ENCODE results near the gene GPR21.

Gene GPR21

DNA sequence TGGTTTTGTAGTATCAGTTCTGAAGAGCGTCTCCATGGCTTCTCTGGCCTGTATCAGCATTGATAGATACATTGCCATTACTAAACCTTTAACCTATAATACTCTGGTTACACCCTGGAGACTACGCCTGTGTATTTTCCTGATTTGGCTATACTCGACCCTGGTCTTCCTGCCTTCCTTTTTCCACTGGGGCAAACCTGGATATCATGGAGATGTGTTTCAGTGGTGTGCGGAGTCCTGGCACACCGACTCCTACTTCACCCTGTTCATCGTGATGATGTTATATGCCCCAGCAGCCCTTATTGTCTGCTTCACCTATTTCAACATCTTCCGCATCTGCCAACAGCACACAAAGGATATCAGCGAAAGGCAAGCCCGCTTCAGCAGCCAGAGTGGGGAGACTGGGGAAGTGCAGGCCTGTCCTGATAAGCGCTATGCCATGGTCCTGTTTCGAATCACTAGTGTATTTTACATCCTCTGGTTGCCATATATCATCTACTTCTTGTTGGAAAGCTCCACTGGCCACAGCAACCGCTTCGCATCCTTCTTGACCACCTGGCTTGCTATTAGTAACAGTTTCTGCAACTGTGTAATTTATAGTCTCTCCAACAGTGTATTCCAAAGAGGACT lies 1.5 kb downstream of the GPR21 start:
- DNase-seq = no peak

DNA sequence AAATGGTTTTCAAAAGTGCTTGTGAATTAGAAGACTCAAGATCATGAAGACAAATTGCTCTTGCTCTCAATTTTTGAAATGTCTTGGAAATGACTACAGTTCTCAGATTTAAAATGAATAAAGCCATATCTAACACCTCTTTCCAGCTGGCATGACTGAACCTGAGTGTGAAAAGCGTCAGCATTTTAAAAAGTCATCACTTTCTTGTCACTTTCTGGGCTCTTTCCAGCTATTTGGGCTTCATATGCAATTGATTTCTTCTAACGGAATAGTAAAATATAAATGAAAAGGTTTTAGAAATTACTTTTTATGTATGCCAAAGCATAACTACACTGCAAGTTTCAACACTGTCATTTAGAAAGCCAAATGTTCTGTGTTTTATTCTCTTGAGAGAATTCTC lies 2.3 kb downstream of the GPR21 start:
- no peak for DNase-seq

DNA sequence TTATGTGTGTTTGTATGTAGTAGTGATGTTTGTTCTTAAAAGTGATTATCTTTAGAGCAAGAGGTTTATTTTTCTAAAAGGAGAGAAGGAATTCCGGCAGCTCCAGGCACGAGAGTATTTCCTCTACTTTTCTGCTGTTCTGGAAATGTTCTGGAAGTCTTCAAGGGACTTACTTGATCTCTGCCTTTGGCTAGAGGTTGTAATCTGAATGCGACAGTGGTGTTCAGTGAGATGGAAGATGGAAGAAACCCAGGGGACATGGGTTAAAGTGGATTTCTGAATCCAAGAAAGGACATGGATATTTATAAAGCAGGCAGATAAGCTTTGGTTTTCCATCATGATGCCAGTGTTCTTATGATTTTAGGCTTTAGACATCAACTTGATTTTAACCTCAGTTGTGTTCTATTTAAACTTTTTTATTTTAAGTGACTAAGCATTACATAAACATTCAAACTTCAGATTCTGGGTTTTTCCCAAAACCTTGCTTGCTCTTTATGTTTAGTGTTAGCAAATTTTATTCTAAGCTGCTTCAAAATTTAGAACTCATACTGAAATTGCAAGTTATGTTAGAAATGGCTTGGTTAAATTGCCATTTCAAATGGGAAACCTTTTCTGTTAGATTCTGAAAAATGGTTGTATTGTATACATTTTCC lies 3.6 kb downstream of the GPR21 start:
- DNase-seq = no peak

DNA sequence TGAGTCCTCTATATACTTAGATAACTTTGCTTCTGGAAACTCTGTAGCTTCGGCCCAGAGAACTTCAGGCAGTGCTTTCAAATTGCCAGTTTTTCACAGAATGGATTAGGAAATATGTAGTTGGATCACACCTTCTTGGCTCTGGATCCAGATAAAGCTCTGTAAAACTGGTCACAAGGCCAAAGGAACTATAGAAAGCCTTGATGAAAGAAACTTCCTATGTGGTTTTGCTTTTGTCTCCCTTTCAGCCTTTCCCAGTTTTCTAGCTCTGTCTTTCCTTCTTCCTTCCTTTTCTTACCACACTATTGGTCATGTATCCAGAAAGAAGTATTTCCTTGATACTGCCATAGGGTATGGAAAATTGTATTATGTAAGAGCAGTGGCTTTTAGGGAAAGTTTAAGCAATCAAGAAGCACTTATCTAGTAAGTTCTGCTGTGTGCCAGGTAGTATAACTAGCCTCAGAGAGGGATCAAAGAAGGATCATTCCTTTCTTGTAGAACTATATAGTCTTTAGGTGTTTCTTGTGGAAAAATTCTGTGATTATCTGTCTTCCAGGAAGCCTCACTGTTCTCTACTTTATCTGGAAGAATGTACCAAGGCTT lies 6.3 kb downstream of the GPR21 start:
- DNase-seq = no peak

DNA sequence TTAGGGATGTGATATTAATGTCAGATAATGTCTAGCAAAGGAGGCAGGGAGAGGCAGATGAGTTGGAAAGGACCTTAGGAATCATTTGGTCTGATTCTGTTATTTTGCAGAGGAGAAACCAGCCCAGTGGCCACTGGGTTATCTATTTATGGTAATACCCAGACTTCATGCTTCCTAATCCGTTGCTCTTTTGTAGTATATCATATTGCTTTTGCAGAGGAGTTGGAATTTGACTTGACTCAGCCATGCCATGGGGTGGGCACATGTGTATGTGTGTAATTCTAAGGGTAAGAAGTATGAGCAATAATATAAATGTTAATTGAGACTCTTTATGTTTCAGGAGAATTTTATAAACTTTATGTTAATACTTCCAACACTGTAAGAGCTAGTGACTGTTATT lies 7.3 kb downstream of the GPR21 start:
- DNase-seq = no peak

DNA sequence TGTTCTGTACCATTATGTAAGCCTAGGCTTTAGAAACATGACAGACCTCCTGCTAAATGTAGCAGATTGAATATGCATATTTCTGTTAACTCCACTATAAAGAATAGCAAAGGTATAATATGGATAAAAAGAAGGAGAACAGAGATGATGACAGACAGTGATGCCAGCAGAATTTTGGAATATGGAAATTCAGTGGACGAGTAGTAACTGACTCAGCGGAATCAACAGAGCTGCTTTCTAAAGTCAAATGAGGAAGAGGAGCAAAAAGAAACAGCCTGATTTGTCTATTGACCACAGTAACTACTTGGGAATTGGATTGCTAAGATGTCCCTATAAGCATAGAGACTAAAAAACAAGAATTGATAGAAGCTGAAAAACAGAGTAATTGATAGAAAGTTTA lies 8.0 kb downstream of the GPR21 start:
- no peak for DNase-seq

DNA sequence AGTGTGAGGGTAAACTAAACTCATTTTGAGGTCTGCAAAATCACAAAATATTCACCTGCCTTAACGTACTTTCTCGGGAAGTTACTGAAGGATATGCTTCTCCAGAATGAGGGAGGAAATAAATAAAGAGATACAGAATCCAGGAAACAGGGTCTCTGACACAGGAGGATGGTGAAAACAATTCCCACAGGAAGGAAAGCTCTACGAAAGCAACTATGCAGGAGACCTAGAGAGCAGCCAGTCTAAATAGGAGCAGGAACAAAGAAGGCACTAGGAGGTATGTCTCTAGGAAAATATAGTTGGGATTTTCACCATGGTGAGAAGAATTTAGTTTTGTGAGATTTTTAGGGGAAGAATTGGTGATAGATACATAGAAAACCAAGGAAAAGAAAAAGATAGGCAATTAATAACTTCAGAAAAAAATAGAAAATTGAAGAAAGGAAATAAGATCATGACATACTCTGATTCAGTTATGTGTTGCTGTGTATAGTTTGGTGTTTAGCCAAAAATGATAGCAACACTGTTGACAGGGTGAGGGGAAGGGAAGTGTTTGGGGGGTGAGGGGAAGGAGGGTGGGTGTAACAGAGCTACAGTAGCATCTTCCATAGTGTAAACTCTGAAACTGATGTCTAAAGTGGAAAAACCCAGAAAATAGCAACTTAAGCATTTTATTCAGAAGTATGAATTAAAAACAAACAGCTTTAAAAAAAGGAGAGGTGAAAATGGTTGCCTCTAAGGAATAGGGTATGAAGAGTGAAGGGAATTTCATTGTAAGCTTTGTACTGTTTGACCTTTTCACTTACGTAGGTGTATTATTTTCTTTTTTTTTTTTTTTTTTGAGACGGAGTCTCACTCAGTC lies 9.8 kb downstream of the GPR21 start:
- DNase-seq = no peak

DNA sequence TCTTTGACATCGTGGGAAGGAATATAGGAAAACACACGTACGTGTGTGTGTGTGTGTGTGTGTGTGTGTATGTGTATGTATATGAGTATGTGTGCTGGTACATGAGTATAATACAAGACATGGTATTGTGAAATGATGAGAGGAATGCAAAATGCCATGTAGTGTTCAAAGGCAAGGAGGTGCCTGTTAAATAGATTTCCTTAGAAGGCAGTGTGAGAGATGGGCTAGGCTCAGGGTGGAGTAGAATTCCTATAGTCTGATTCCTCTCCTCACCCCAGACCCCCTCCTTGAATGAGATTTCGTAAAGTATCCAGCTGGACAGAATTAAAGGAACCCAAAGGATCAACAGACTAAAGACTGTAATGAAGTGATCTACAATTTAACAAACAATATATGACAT lies 11.1 kb downstream of the GPR21 start:
- no peak for DNase-seq

DNA sequence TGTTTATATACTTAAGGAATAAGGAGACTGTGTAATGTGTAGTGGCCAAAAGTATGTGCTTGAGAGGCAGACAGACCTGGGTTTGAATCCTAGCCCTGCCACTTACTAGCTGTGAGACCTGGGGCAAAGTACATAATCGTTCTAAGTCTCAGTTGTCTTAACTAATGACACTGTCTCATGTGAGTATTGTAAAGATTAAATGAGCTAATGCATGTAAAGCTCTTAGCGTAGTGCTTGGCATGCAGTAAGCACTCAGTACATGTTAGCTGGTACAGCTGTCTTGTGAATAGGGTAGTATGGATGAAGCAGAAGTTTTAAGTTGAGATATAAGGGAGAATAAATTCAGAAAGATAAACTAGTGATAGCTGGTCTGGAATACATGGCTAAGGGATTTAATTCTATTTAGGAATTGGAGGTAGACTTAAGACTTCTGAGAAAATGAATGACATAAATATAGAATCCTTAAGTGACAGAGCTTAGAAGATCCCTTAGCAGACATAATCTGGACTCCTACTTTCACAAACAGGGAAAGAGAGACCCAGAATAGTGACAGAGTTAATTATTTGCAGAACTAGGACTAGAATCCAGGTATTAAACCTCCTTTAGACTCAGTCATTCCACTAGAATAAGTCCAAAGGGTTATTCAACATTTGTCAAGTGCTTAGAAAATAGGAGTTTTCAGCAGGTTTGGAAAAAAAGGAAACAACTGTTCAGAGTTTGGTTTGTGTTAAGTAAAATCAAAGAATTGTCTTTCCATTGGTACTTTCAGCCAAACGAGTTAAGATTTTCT lies 13.1 kb downstream of the GPR21 start:
- DNase-seq = no peak

DNA sequence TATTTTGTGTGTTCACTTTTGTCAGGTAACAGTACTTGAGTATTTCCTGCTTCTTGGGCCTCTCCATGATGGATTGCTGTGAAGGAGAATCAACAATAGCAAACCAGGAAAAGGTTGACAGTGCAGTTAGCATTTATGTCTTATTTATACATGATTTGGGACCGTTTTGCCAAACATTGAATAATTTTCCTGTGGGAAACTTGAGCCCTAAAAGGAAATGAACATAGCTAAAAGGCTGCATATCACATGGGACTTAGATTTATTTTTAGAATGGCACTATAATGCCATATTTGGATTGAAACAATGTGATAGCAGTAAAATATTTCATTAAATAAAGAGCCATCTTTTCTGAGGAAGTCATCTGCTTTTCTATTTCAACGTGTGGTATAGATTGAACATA lies 15.3 kb downstream of the GPR21 start:
- DNase-seq = no peak

DNA sequence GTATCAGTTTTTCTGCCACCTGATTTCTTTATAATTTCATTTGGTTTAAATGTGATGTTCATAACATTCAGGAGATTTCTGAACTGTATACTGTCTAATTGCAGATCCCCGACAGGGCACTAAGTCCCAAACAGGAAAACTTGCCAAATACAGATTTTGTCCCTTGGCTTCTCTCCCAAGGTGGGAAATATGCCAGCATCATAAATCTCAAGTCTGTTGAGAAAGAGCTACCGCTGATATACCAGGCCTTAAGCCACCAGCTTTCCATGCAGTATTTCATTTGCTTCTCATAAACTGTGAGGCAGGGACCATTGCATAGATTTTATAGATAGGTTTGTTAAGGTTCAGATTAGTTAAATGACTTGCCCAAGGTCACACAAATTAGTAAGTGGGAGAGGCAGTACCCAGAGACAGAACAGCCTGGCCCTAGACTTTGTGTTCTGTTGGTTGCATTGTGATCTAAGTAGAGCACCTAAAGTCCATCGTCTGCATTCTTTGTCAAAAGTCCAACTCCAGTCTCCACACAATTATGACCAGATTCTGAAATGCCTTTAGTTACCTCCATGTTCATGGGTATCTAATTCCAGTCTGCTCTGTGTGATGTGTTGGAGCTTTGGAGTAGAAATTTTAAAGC lies 16.2 kb downstream of the GPR21 start:
- DNase-seq = no peak

DNA sequence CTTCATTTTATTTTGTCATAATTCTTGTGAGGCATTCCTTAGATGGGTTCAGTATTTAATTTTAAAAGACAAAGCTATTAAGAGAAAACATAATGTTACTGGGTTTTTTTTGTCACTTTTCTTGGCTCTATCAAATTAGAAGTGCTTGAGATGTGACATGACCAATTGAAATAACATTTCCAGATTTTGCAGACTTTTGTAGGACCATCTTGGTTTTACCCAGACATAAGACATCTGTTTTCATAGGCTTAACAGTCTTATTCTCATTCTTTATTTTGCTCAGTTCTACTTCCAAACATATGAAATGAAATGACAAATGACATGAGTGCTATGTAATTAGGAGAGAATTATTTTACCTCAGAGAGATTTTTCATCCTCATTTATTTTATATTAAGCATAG lies 19.6 kb downstream of the GPR21 start:
- DNase-seq = no peak

DNA sequence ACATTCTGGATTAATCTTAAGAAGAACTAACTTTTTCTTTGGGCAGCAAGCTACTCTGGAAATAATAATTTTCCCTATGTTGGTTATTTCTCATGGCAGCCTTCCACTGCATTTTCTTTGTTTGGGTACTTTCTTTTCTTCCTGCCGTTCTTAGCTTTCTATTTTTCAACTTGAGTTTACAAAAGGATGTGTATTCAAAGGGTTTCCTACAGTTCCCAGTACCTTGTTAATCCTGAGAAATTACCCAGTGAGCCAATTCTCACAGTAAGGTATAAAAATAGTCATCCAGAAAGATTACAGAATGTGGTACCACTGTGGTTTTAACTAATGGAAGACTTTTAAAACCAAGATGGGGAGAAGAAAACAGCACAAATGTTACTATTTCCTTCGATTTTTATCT lies 20.2 kb downstream of the GPR21 start:
- DNase-seq = no peak

DNA sequence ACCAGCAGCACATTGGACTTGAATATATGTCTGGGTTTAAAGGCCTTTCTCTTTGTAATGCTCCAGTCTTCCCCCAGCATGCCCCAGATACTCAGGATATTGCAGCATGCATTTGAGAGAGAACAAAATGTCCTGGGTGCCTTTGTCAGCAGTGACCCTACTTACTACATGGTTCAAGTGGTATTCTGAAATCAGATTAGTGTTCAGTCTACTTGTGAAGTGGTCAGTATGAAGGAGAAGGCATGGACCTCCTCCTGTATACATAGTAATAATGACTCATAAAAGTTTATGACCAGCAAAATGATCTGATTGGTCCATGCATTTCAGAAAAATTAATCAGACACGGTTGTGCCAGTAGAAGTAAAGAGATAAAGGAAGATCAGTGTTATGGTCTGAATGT lies 25.4 kb downstream of the GPR21 start:
- DNase-seq = no peak

DNA sequence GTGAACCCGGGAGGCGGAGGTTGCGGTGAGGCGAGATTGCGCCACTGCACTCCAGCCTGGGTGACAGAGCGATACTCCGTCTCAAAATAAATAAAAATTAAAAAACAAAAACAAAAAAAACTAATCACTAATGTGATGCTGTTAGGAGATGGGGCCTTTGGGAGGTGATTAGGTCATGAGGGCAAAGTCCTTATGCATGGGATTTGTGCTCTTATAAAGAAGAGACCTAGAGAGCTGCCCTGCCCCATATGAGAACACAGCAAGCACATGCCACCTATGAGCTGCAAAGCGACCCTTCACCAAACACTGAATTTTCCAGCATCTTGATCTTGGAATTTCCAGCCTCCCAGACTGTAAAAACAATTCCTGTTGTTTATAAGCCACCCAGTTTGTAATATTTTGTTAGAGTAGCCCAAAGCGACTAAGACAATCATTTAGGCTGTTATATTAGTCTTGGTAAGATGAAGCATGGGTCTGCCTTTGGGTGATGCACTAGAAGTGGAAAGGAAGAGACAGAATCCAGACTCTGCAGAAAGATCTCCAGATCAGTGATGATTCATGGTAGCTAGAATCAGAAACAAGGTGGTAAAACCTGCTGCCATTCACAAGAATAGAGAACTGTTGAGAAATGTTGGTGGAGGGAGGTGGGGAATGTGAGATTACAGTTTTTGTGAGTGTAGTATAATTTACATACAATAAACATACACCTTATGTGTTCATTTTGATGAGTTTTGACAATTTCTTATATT lies 26.2 kb downstream of the GPR21 start:
- DNase-seq = no peak

DNA sequence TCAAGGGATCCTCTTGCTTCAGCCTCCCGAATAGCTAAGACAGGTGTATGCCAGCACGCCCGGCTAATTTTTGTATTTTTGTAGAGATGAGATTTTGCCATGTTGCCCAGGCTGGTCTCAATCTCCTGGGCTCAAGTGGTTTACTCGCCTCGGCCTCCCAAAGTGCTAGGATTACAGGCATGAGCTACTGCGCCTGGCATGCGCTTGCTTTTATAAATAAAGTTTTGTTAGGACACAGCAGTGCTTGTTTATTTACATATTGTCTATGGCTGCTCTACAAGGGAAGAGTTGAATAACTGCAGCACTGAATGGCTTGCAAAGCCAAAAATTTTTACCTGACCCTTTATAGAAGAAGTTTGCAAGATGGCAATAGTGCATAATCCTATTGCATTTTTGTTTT lies 27.7 kb downstream of the GPR21 start:
- no peak for DNase-seq

DNA sequence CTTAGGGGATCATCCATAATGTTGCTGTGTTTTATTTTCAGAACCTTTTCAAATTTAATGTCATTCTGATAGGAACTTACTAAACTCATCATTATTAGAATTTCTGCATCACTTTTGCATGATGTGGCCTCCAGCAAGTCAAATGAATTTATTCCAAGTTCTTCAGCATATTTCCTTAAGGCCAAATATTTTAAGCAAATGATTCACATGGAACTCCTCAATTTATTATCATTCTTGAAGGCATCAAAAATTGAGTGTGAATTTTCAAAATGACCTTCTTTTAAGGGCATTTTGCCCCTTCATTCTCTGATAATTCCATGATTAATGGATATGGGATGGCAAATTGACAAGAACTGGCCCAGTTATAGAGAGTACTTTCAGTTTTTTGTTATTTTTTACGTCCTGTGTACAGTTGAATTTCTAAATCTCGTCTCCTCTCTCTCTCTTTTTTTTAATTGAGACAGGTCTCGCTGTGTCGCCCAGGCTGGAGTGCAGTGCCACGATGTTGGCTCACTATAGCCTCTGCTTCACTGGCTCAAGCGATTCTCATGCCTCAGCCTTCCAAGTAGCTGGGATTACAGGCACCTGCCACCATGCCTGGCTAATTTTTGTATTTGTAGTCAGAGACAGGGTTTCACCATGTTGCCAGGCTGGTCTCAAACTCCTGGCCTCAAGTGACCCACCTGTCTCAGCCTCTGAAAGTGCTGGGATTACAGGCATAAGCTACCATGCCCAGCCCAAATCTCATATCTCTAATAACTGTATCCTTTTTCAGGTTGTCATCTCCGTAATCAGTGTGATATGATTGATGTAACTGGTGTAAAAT lies 29.1 kb downstream of the GPR21 start:
- no peak for DNase-seq

DNA sequence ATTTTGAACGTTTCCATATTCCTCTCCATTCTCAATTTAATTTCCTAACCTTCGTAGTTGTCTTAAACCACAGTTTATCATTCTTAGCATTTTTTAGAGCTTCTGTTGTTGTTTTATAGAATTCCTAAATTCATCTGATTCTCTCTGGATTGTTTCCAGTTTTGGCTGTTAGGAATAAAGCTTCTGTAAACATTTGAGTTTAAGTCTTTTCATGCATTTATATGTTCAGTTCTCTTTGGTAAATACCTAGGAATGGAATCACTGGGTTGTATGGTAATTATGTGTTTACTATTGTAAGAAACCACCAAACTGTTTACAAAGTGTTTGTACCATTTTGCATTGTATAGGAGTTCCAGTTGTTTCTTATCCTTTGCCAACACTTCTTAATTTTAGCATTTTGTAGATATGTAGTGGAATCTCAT lies 29.7 kb downstream of the GPR21 start:
- DNase-seq = no peak

DNA sequence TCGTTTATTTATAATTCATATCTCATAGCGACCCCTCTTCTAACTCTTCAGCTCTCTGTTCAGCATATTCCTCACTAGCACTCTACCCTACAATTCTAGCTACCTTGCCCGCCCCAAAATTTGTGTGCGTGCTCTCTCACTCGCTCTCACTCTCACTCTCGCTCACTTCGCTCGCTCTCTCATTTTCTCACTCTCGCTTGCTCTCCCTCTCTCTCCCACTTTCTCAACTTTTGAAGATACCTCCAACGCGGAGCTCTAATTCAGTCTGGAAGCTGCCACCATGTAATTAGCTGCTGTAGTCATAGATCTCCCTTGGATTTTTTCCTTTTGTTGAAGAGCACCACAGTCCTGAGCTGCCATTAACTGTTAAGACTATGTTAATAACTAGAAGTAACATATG lies 30.4 kb downstream of the GPR21 start:
- no peak for DNase-seq

DNA sequence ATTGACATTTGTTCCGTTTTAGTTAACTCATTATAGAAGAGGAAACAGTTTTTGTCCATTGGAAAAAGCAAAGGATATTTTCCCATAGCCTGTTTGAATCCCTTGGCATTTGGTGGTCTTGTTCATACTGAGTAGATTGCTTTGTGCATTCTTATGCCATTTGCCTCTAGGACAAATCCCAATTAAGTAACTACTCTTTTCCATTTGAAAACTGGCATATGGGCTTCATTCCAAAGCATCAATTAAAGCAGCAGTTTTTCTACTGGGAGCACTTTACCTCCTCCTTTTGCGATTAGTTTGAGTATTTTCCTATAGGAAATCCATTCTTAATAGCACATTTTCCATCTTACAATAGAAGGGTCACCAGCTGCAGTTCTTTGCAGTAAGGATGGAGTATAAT lies 31.2 kb downstream of the GPR21 start:
- no peak for DNase-seq

DNA sequence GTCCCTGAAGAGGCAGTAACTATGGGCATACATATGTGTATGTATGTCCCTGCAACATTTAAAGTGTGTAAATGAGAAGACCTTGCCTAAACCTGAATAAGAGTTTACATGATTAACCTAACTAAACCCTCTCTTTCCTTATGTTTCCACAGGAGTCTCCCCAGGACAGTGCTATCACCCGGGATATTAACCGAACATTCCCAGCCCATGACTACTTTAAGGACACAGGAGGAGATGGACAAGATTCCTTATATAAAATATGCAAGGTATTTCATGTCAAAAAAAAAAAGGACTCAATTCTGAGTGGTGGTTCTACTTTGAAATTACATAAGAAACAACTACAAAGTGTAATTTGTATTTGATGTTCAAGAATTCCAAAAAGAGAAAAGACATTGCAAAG lies 31.7 kb downstream of the GPR21 start:
- no peak for DNase-seq

Data from CD4-positive, alpha-beta T cell treated with Interleukin-4 for 1 hour (primary cell).